ENCODE data around the gene MED13L.

MED13L gene

GRCh38 chr12:116179384-116179783, 98.1 kb downstream of the MED13L start:
- no peak for DNase-seq

- no peak for DNase-seq
Measured at GRCh38 chr12:116177017-116177416, 100.5 kb downstream of the MED13L start.

- DNase-seq: no peak
Measured at GRCh38 chr12:116174904-116175303, 102.6 kb downstream of the MED13L start.

- DNase-seq: no peak
Measured at GRCh38 chr12:116174006-116174405, 103.5 kb downstream of the MED13L start.

GRCh38 chr12:116172224-116172849, 105.2 kb downstream of the MED13L start:
- DNase-seq: no peak

GRCh38 chr12:116171549-116171948, 105.9 kb downstream of the MED13L start:
- DNase-seq: no peak

GRCh38 chr12:116169071-116169470, 108.4 kb downstream of the MED13L start:
- no peak for DNase-seq

GRCh38 chr12:116166306-116166705, 111.2 kb downstream of the MED13L start:
- DNase-seq: no peak

GRCh38 chr12:116165036-116165425, 112.5 kb downstream of the MED13L start:
- DNase-seq: no peak

- no peak for DNase-seq
Measured at GRCh38 chr12:116164250-116165035, 113.0 kb downstream of the MED13L start.

GRCh38 chr12:116162071-116162470, 115.4 kb downstream of the MED13L start:
- DNase-seq: no peak

- DNase-seq: no peak
Measured at GRCh38 chr12:116161588-116161987, 115.9 kb downstream of the MED13L start.

GRCh38 chr12:116160883-116161458, 116.5 kb downstream of the MED13L start:
- DNase-seq: no peak

GRCh38 chr12:116160231-116160630, 117.3 kb downstream of the MED13L start:
- no peak for DNase-seq

- no peak for DNase-seq
Measured at GRCh38 chr12:116159593-116160200, 117.8 kb downstream of the MED13L start.

- DNase-seq: no peak
Measured at GRCh38 chr12:116159175-116159574, 118.3 kb downstream of the MED13L start.

GRCh38 chr12:116157845-116158267, 119.6 kb downstream of the MED13L start:
- no peak for DNase-seq

GRCh38 chr12:116156614-116157013, 120.9 kb downstream of the MED13L start:
- DNase-seq: no peak

GRCh38 chr12:116155383-116155782, 122.1 kb downstream of the MED13L start:
- no peak for DNase-seq

- DNase-seq: no peak
Measured at GRCh38 chr12:116153983-116154382, 123.5 kb downstream of the MED13L start.

- no peak for DNase-seq
Measured at GRCh38 chr12:116153113-116153512, 124.4 kb downstream of the MED13L start.

- DNase-seq: no peak
Measured at GRCh38 chr12:116152268-116152667, 125.2 kb downstream of the MED13L start.

GRCh38 chr12:116150452-116150851, 127.0 kb downstream of the MED13L start:
- no peak for DNase-seq

GRCh38 chr12:116150001-116150400, 127.5 kb downstream of the MED13L start:
- no peak for DNase-seq
